ENCODE measurements around the gene ZNRF3.

The ZNRF3 gene

DNA sequence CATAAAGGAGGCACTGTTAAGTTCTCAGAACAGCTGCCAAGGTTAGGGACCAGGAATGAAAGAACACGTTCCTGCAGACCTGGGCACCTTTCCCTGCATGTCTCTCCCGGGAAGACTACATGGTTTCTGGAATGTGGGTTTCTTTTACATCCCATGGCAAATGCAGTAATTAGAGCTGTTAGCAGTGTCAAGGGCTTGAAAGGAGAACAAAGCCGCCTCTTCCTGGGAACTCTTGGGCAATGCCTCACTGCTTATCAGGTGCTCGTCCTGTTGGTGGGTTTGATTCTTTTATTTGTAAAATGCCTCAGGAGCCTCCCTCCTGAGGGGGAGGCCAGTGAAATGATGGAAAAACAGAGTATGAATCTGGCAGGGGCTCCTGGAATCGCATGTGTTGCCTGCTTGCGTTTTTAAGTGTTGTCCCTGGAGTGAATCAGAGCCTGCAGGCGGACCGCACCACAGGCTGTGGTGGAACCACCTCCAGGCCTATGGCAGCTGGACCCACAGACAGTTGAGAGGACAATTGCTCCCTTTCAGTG lies 179.0 kb downstream of the ZNRF3 start:
- Histone ChIP-seq H3K36me3 (ENCODE audit: insufficient read depth, low read length) (no peaks in the 10 kb centered on the region), H3K9ac (ENCODE audit: low read depth, low read length) (no peak overlapping the region), H3K4me3 (ENCODE audit: low read length) (no peak overlapping the region), H3K9me3 (ENCODE audit: insufficient read depth, low read depth, low read length) (no peaks in the 10 kb centered on the region), H3K27me3 (ENCODE audit: insufficient read depth, low read length) (no peaks in the 10 kb centered on the region), H3K27ac (ENCODE audit: low read depth, low read length) (no peak overlapping the region), H3K4me1 (ENCODE audit: insufficient read depth, low read length) (peaks cover 4% of the 10 kb centered on the region; the same call in 1 of the 2 replicates)
- 58% methylated on average over 8 of the region's 8 CpGs for WGBS

DNA sequence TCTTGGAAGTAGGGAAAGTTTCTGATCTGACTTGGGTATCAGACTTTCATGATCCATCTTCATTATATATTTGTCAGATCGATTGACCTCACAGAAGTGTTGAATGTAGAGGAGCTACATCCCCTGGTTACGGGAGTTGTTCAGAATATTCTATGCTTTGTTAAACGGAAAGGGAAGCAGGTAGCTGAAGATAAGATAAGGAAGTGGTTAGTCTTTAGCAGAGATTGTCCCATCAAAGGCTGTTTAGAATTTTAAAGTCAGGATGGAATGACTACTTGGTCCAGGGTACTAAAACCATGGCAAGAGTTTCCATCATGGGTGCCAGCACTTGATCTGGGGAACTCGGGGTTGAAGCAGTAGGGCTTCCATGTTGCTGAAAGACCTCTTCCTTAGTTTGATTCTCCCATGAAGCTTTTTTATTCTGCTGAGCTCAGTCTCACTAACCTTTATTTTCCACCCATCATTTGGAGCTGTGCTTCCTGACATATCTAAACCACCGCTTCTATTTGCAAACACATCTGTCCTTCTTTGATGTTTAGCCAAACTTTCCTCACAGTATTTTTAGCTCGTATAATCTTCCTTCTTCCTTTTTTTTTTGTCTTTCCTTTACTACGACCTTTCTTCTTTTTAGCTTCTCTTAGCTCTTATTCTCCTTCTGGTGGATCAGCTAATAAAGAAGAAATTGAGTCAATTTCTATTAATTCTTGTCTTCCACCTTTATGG lies 182.3 kb downstream of the ZNRF3 start:
- peaks cover 4% of the 10 kb centered on the region; the same call in 1 of the 2 replicates for H3K4me1 ChIP-seq (ENCODE audit: insufficient read depth, low read length)
- peaks cover 15% of the 10 kb centered on the region for H3K27me3 ChIP-seq (ENCODE audit: insufficient read depth, low read length)
- 83% methylated on average over 7 of the region's 7 CpGs for WGBS
- no peak overlapping the region for H3K27ac ChIP-seq (ENCODE audit: low read depth, low read length)
- H3K4me3 ChIP-seq (ENCODE audit: low read length), result no peak overlapping the region
- no peaks in the 10 kb centered on the region for H3K9me3 ChIP-seq (ENCODE audit: insufficient read depth, low read depth, low read length)
- H3K36me3 ChIP-seq (ENCODE audit: insufficient read depth, low read length), result no peaks in the 10 kb centered on the region
- H3K9ac ChIP-seq (ENCODE audit: low read depth, low read length), result no peak overlapping the region

DNA sequence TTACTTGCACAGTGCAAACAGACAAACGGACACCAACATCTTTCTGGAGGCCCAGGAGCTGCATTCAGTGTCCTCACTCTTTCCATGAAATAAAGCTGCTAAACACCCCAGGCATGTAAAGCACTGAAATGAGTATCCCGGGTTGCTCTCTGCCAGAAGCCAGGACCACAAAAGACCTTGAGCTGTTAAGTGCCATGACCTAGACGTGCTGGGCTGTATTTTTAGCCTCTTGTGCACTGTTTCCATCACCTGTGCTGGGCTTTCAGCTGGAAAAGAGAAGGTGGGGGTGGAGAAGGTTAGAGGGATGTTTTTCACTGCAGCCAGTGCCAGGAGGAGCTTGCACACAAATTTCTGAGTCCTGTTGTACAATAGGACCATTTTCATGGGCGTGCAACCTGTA lies 186.1 kb downstream of the ZNRF3 start:
- Histone ChIP-seq H3K9me3 (ENCODE audit: insufficient read depth, low read depth, low read length) (no peaks in the 10 kb centered on the region), H3K4me3 (ENCODE audit: low read length) (no peak overlapping the region), H3K4me1 (ENCODE audit: insufficient read depth, low read length) (peaks cover 12% of the 10 kb centered on the region; the same call in 1 of the 2 replicates), H3K36me3 (ENCODE audit: insufficient read depth, low read length) (no peaks in the 10 kb centered on the region), H3K9ac (ENCODE audit: low read depth, low read length) (no peak overlapping the region), H3K27ac (ENCODE audit: low read depth, low read length) (no peak overlapping the region), H3K27me3 (ENCODE audit: insufficient read depth, low read length) (peaks cover 50% of the 10 kb centered on the region)
- 84% methylated on average over 4 of the region's 4 CpGs for WGBS

DNA sequence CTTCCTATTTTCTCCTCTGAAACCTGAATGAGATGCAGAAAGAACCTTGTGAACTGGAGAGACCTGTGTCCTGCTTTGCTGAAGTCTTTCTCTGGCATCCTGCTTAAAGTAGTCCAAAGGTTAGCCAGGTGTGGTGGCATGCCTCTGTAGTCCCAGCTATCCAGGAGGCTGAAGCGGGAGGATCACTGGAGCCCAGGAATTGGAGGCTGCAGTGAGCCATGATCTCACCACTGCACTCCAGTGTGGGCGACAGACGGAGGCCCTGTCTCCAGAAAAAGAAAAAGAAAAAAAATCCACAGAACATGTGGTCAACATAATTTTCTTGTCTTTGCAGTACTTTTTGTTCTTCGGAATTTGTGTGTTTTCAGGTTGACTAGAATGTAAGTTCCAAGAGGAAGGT lies 187.1 kb downstream of the ZNRF3 start:
- WGBS, result 96% methylated on average over 4 of the region's 4 CpGs
- Histone ChIP-seq H3K9me3 (ENCODE audit: insufficient read depth, low read depth, low read length) (no peaks in the 10 kb centered on the region), H3K36me3 (ENCODE audit: insufficient read depth, low read length) (no peaks in the 10 kb centered on the region), H3K9ac (ENCODE audit: low read depth, low read length) (no peak overlapping the region), H3K4me3 (ENCODE audit: low read length) (no peak overlapping the region), H3K27ac (ENCODE audit: low read depth, low read length) (no peak overlapping the region), H3K4me1 (ENCODE audit: insufficient read depth, low read length) (peaks cover 13% of the 10 kb centered on the region; the same call in 1 of the 2 replicates), H3K27me3 (ENCODE audit: insufficient read depth, low read length) (peaks cover 60% of the 10 kb centered on the region)

DNA sequence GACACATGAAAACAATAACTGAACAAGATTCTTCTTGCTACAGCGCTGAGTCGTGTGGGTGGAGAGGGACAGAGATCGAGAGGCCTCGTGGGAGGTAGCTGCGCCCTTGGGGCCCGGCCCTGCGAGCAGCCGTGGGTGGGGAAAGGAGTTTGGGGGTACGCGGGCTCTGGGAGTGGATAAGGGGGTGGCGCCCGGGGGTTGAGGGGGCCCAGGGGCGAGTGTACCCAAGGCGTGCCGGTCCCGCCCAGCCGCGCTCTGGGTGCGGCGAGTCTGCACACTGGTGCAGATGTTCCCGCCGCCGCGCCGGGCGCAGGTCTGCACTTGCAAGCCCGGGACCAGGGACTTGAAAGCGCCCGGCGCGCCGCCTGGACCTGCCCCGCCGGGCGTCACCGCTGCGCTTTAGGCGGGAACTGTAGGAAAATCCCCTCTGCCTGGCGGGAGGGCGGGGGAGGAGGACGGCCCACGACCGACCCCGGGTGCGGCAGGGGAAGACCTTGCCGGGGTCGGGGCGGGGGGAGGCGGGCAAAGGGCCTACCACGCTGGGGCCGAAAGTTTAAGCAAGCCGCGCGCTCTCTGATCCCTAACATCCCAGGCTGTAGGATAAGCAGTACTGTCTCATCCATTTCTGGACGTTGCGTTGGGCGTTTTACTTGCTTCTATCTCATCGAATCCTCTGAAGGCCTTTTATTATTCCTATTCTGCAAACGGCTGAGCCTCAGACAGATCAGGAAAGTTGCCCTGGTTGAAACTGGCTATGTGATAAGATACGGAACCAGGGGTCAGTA lies 188.1 kb downstream of the ZNRF3 start:
- Histone ChIP-seq H3K9me3 (ENCODE audit: insufficient read depth, low read depth, low read length) (no peaks in the 10 kb centered on the region), H3K9ac (ENCODE audit: low read depth, low read length) (0 out of 2 replicates have a peak overlapping the region, but pooled peaks have one; percentile 36), H3K4me1 (ENCODE audit: insufficient read depth, low read length) (peaks cover 13% of the 10 kb centered on the region; the same call in 1 of the 2 replicates), H3K27ac (ENCODE audit: low read depth, low read length) (no peak overlapping the region), H3K4me3 (ENCODE audit: low read length) (peak overlapping the region; percentile 42), H3K27me3 (ENCODE audit: insufficient read depth, low read length) (peaks cover 68% of the 10 kb centered on the region), H3K36me3 (ENCODE audit: insufficient read depth, low read length) (no peaks in the 10 kb centered on the region)
- 6% methylated on average over 60 of the region's 60 CpGs for WGBS

DNA sequence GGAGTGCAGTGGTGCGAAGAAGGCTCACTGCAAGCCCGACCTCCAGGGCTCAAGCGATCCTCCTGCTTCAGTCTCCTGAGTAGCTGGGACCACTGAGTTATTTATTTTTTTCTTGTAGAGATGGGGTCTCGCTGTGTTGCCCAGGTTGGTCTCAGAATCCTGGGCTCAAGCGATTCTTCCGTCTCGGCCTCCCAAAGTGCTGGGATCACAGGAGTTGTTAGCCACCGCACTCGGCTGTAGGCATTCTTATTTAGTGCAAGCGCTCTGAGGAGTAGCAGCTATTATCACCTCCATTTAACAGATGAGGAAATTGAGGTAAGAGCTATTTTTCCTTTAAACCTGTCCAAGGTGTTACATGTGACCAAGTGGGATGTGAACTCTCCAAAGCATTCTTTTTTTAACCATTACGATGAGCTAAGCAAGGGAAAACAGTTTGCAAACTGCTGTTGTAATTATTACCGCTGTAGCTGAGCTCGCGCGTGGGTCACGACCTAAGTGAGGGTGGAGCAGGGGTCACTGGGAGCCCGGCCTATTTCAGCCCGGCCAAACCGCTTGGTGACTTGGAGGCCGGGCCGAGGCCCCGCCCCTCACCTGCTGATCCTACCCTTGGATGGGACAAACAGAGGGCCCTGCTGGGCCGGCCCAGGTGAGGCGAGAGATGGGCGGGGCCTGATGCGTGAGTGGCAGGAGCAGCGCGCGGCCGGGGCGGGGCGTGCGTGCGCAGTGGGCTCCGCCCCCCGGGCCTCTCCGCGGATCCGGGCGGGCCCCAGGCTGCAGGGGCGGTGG lies 189.0 kb downstream of the ZNRF3 start:
- Histone ChIP-seq H3K9ac (ENCODE audit: low read depth, low read length) (no peak overlapping the region), H3K27ac (ENCODE audit: low read depth, low read length) (no peak overlapping the region), H3K4me1 (ENCODE audit: insufficient read depth, low read length) (peaks cover 13% of the 10 kb centered on the region; the same call in 1 of the 2 replicates), H3K4me3 (ENCODE audit: low read length) (peak overlapping the region; percentile 48), H3K27me3 (ENCODE audit: insufficient read depth, low read length) (peaks cover 68% of the 10 kb centered on the region), H3K36me3 (ENCODE audit: insufficient read depth, low read length) (no peaks in the 10 kb centered on the region), H3K9me3 (ENCODE audit: insufficient read depth, low read depth, low read length) (no peaks in the 10 kb centered on the region)
- 21% methylated on average over 40 of the region's 41 CpGs for WGBS

DNA sequence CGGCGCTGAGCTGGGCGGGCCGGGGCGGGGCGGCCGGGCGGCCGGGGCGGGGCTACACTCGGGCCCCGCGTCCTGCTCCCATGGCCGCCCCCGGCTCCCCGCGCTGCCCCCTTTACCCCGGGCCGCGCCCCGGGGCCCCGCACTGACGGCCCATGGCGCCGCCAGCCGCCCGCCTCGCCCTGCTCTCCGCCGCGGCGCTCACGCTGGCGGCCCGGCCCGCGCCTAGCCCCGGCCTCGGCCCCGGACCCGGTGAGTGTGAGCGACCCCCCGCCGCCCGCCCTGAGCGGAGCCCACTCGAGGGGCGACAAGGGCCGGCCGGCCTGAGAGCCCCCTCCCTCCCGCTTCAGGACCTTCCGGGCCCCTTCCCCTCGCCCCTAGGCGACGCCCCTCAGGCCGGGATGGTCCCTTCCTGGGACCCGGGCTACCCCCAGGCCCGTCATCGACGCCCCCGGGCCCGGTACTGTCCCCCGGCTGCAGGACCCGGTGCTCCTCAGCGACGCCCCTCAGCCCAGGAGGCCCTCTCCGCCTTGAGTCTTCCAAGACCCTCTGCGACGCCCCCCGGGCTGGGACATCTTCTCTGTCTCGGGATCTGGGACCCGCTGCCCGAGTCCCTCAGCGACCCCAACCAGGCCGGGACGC lies 189.7 kb downstream of the ZNRF3 start, which contains the start of gene KREMEN1:
TSS of gene KREMEN1 (plus strand) at position 57 of the 639 bp plus-strand sequence. CDS start at position 153, 96 bp downstream.
- Histone ChIP-seq H3K9me3 (ENCODE audit: insufficient read depth, low read depth, low read length) (no peaks in the 10 kb centered on the region), H3K27ac (ENCODE audit: low read depth, low read length) (no peak within 1 kb of the TSS), H3K9ac (ENCODE audit: low read depth, low read length) (peak within 1 kb of the TSS; percentile 35; the same call in 1 of the 2 replicates), H3K36me3 (ENCODE audit: insufficient read depth, low read length) (no peaks in the 10 kb centered on the region), H3K4me3 (ENCODE audit: low read length) (peak within 1 kb of the TSS; percentile 48), H3K4me1 (ENCODE audit: insufficient read depth, low read length) (peaks cover 13% of the 10 kb centered on the region; the same call in 1 of the 2 replicates), H3K27me3 (ENCODE audit: insufficient read depth, low read length) (peaks cover 68% of the 10 kb centered on the region)
- under 1% methylated on average over 76 of the region's 76 CpGs for WGBS

DNA sequence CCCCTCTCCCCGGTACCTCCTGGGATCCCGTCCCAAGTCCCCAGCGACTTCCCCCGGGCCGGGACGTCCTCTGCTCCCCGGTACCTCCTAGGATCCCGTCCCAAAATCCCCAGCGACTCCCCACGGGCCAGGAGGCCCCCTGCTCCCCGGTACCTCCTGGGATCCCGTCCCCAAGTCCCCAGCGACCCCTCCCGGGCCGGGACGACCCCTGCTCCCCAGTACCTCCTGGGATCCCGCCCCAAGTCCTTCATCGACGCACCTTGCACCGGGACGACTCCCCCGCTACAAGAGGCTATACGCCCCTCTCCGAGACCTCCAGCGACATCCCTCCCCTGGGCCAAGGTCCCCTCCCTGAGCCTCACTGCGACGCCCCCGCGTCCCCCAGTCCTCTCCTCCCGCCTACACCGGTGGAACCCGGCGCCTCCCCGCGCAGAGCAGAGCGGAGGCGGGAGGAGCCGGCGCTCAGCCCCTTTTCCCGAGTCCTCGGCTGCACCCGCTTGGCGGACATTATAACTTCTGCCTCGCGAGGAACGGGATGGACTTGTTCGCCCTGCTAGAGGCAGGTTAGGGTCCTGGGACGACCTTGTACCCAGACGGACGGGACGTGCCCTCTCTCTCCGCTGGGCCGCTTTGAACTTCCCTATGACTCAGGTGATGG lies 190.4 kb downstream of the ZNRF3 start:
- H3K9ac ChIP-seq (ENCODE audit: low read depth, low read length), result no peak overlapping the region
- 2% methylated on average over 53 of the region's 53 CpGs for WGBS
- H3K27ac ChIP-seq (ENCODE audit: low read depth, low read length), result no peak overlapping the region
- no peaks in the 10 kb centered on the region for H3K9me3 ChIP-seq (ENCODE audit: insufficient read depth, low read depth, low read length)
- H3K4me3 ChIP-seq (ENCODE audit: low read length), result peak overlapping the region; percentile 48
- H3K36me3 ChIP-seq (ENCODE audit: insufficient read depth, low read length), result no peaks in the 10 kb centered on the region
- peaks cover 68% of the 10 kb centered on the region for H3K27me3 ChIP-seq (ENCODE audit: insufficient read depth, low read length)
- H3K4me1 ChIP-seq (ENCODE audit: insufficient read depth, low read length), result peaks cover 13% of the 10 kb centered on the region; the same call in 1 of the 2 replicates

DNA sequence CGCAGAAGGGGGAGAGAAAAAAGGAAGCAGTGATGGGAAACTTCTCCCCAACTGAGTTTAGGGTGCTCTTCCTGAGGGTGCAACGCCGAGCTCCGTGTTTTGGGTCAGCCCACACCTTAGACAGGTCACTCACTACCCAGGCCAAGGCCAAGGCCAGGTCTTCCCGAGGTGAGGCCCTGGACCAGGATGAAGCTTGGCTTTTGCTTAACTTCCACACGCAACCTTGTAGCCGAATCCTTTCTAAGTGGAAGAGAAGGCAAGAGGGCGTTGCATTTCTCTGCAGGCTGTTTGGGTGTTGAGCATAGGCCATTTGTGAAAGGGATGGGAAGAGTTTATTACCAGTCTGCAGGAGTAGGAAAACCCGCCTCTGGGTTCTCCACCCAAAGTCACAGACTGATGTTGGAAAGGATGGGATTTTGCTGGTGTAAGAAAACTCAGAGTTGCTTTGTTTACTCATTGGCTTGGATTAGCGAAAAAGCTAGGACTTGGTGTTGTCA lies 191.0 kb downstream of the ZNRF3 start:
- H3K27ac ChIP-seq (ENCODE audit: low read depth, low read length), result no peak overlapping the region
- H3K9me3 ChIP-seq (ENCODE audit: insufficient read depth, low read depth, low read length), result no peaks in the 10 kb centered on the region

More for the DNA sequence above, 191.0 kb downstream of the ZNRF3 start:
- Histone ChIP-seq H3K4me1 (ENCODE audit: insufficient read depth, low read length) (peaks cover 13% of the 10 kb centered on the region; the same call in 1 of the 2 replicates), H3K27me3 (ENCODE audit: insufficient read depth, low read length) (peaks cover 66% of the 10 kb centered on the region), H3K36me3 (ENCODE audit: insufficient read depth, low read length) (no peaks in the 10 kb centered on the region), H3K9ac (ENCODE audit: low read depth, low read length) (no peak overlapping the region), H3K4me3 (ENCODE audit: low read length) (peak overlapping the region; percentile 48)
- WGBS, result 61% methylated on average over 10 of the region's 10 CpGs
